HG03097 (cell line): ENCODE data around the gene PIEZO1.

Experiments used
- ATAC-seq: cut with Tn5 transposase; IDR thresholded peaks from one replicate; pipeline ENCODE4 v1.9.1; 2021; ENCODE audit not compliant: unreplicated experiment, low FRiP score

PIEZO1 gene

GRCh38 chr16:88706965-88707826 lies 77.8 kb downstream of the PIEZO1 start:
- ATAC-seq: no peak

GRCh38 chr16:88706229-88706964 lies 78.6 kb downstream of the PIEZO1 start, which contains the start of the genes CTU2 and RNF166:
Gene CTU2, plus strand, starts transcription at chr16:88706503. Its CDS starts 28 bp downstream, at chr16:88706531.
Gene RNF166, minus strand, starts transcription at chr16:88706408. Its CDS starts 83 bp downstream, at chr16:88706325.
- ATAC-seq: peak; percentile 63

GRCh38 chr16:88705801-88706228 lies 79.2 kb downstream of the PIEZO1 start:
- no peak for ATAC-seq

GRCh38 chr16:88705076-88705684 lies 79.8 kb downstream of the PIEZO1 start:
- ATAC-seq: no peak

- ATAC-seq: no peak
Observed at GRCh38 chr16:88703486-88704309, 81.3 kb downstream of the PIEZO1 start.

GRCh38 chr16:88702371-88703210 lies 82.4 kb downstream of the PIEZO1 start:
- no peak for ATAC-seq

GRCh38 chr16:88701581-88702370 lies 83.2 kb downstream of the PIEZO1 start:
- ATAC-seq: no peak

GRCh38 chr16:88700636-88701482 lies 84.2 kb downstream of the PIEZO1 start:
- ATAC-seq: peak; percentile 44

- no peak for ATAC-seq
Observed at GRCh38 chr16:88700322-88700635, 84.7 kb downstream of the PIEZO1 start.

- no peak for ATAC-seq
Observed at GRCh38 chr16:88699180-88699579, 85.8 kb downstream of the PIEZO1 start.

- no peak for ATAC-seq
Observed at GRCh38 chr16:88698646-88699045, 86.4 kb downstream of the PIEZO1 start.

- ATAC-seq: no peak
Observed at GRCh38 chr16:88697831-88698615, 87.0 kb downstream of the PIEZO1 start.

- no peak for ATAC-seq
Observed at GRCh38 chr16:88697116-88697830, 87.7 kb downstream of the PIEZO1 start.

GRCh38 chr16:88696441-88696840 lies 88.6 kb downstream of the PIEZO1 start:
- no peak for ATAC-seq

- ATAC-seq: no peak
Observed at GRCh38 chr16:88695753-88696152, 89.3 kb downstream of the PIEZO1 start.

GRCh38 chr16:88695218-88695617 lies 89.8 kb downstream of the PIEZO1 start:
- ATAC-seq: no peak
